OCI-LY3 (cell line): ENCODE results near the gene QKI.

Source experiments
- H2AFZ ChIP-seq: fragments of 200-600, 300-600 bp; shearing (Covaris generic); 2 replicates; pipeline ENCODE4 v1.6.0; 2014; ENCODE audit warnings: antibody characterized with exemption, low read depth, low read length
- H3K27ac ChIP-seq: fragments of 200-600, 300-600 bp; sonication (generic); 2 replicates; pipeline ENCODE4 v1.5.1; 2014; ENCODE audit warnings: mild to moderate bottlenecking, low read length, moderate library complexity, mixed read lengths
- H3K27me3 ChIP-seq: fragments of 200-600, 300-600 bp; sonication (generic); 2 replicates; pipeline ENCODE4 v1.6.1; 2014; ENCODE audit warnings: low read depth, low read length, mixed read lengths
- H3K36me3 ChIP-seq: fragments of 200-600, 300-600 bp; sonication (generic); replicated peaks from 2 replicates; pipeline ENCODE3; 2014; ENCODE audit warnings: low read depth, low read length, mixed read lengths
- H3K4me1 ChIP-seq: fragments of 300-600, 200-600 bp; sonication (generic); 2 replicates; pipeline ENCODE4 v1.6.1; 2014; ENCODE audit warnings: low read length, mixed read lengths
- H3K4me2 ChIP-seq: fragments of 200-600, 300-600 bp; sonication (generic); 2 replicates; pipeline ENCODE4 v1.6.1; 2014; ENCODE audit warnings: low read length, mixed read lengths
- H3K4me3 ChIP-seq: fragments of 300-600, 200-600 bp; sonication (generic); 2 replicates; pipeline ENCODE4 v1.5.1; 2014; ENCODE audit warnings: antibody characterized with exemption, mild to moderate bottlenecking, low read length, moderate library complexity
- H3K79me2 ChIP-seq: fragments of 300-600, 200-600 bp; shearing (Covaris generic); 2 replicates; pipeline ENCODE4 v1.6.1; 2014; ENCODE audit warnings: mild to moderate bottlenecking, low read length, mixed read lengths
- H3K9ac ChIP-seq: fragments of 300-600, 200-600 bp; shearing (Covaris generic); 2 replicates; pipeline ENCODE4 v1.6.0; 2014; ENCODE audit warnings: mild to moderate bottlenecking, low read length, moderate library complexity
- H3K9me3 ChIP-seq: fragments of 200-600, 300-600 bp; shearing (Covaris generic); 2 replicates; pipeline ENCODE4 v1.6.1; 2014; ENCODE audit warnings: low read length, mixed read lengths; ENCODE audit not compliant: insufficient read depth
- H4K20me1 ChIP-seq: fragments of 200-600, 300-600 bp; sonication (generic); 2 replicates; pipeline ENCODE4 v1.6.1; 2016; ENCODE audit warnings: low read length, mixed read lengths; ENCODE audit not compliant: insufficient read depth
- EZH2phosphoT487 ChIP-seq: fragments of 200-600 bp; shearing (Covaris generic); IDR thresholded peaks from 2 replicates; pipeline ENCODE4 v1.6.1; 2018; ENCODE audit warnings: antibody characterized with exemption, mixed run types, low read depth
- TF ChIP-seq, protein P1 (sequence below): fragments of 200-600, 300-600 bp; sonication (generic); IDR thresholded peaks from 2 replicates; pipeline ENCODE4 v1.5.1; 2014; ENCODE audit warnings: antibody characterized with exemption, low read length, low read depth

Gene QKI

DNA sequence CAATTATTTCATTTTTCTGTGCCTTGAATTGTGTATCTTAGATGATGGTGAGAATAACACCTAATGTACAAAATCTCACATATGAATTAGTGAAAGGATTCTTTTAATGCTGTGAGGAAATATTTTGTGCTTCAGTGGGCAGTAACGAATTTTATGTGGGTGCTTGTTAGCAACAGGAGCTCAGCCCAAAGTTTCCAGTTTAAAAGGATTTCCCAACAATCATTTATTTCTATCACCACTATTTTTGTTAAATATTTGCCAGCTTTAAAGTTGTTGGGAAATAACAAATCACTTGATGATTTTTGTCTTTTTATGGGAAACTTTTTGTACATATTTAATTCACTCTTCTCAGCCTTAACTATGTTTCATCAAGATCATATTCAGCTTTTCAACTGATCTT lies 111.8 kb downstream of the QKI start:
- Histone ChIP-seq H3K36me3 (no peaks in the 10 kb centered on the region), H3K9ac (no peak overlapping the region), H3K4me2 (no peak overlapping the region), H4K20me1 (peaks cover 87% of the 10 kb centered on the region), H3K27me3 (no peaks in the 10 kb centered on the region), H3K4me1 (peaks cover 11% of the 10 kb centered on the region), H3K27ac (no peak overlapping the region), H3K79me2 (peaks cover 92% of the 10 kb centered on the region), H2AFZ (no peak overlapping the region), H3K4me3 (no peak overlapping the region), H3K9me3 (no peaks in the 10 kb centered on the region)
- no peak for TF ChIP-seq EZH2phosphoT487
- TF ChIP-seq, protein P1, sequence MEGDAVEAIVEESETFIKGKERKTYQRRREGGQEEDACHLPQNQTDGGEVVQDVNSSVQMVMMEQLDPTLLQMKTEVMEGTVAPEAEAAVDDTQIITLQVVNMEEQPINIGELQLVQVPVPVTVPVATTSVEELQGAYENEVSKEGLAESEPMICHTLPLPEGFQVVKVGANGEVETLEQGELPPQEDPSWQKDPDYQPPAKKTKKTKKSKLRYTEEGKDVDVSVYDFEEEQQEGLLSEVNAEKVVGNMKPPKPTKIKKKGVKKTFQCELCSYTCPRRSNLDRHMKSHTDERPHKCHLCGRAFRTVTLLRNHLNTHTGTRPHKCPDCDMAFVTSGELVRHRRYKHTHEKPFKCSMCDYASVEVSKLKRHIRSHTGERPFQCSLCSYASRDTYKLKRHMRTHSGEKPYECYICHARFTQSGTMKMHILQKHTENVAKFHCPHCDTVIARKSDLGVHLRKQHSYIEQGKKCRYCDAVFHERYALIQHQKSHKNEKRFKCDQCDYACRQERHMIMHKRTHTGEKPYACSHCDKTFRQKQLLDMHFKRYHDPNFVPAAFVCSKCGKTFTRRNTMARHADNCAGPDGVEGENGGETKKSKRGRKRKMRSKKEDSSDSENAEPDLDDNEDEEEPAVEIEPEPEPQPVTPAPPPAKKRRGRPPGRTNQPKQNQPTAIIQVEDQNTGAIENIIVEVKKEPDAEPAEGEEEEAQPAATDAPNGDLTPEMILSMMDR = no peak

DNA sequence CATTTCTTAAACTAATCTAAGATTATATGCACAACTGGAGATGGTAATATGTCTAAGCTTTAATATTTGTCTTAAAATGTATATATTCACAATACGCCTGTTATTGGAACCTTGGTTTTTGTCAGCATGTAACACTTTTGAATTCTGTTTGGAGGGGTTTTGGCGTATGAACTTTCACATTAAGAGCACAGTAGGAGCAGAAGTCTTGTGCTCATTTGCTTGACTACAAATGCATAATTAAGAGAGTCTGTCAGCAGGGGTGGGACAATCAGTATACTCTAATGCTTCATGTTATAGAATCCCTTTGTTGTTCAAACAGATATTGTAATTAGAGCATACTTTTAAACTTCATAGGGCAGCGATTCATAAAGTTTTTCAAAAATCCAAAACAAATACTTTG lies 112.8 kb downstream of the QKI start:
- peaks cover 92% of the 10 kb centered on the region for H3K79me2 ChIP-seq
- H3K4me1 ChIP-seq = peaks cover 11% of the 10 kb centered on the region
- H3K27ac ChIP-seq = no peak overlapping the region
- H3K9ac ChIP-seq = no peak overlapping the region
- no peak overlapping the region for H2AFZ ChIP-seq
- peaks cover 88% of the 10 kb centered on the region for H4K20me1 ChIP-seq
- TF ChIP-seq, protein P1 = no peak
- TF ChIP-seq EZH2phosphoT487 = no peak
- H3K9me3 ChIP-seq = no peaks in the 10 kb centered on the region
- H3K4me3 ChIP-seq = no peak overlapping the region
- H3K4me2 ChIP-seq = no peak overlapping the region
- H3K27me3 ChIP-seq = no peaks in the 10 kb centered on the region
- no peaks in the 10 kb centered on the region for H3K36me3 ChIP-seq

DNA sequence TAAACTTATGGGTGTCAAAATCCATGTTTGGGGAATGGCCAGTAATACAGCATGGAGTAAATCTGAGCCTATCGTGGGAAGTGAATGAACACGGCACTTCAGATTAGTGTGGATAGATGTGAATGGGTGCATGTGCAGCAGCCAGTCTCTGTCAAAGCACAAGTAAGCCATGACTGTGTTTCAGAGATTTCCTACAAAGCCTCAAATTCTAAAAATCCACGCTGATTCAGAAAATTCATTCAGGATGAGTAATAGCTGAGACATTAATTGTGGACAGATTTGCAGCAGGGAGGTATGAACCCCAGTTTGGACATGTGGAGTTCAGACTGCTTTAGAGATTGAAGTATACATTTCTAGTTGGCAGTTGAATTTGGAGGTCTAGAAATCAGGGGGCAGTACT lies 115.1 kb downstream of the QKI start:
- peaks cover 89% of the 10 kb centered on the region for H4K20me1 ChIP-seq
- peaks cover 2% of the 10 kb centered on the region for H3K36me3 ChIP-seq
- no peaks in the 10 kb centered on the region for H3K9me3 ChIP-seq
- H3K9ac ChIP-seq = no peak overlapping the region
- H3K79me2 ChIP-seq = peaks cover 95% of the 10 kb centered on the region
- no peak overlapping the region for H3K4me3 ChIP-seq
- no peak for TF ChIP-seq EZH2phosphoT487
- TF ChIP-seq, protein P1 = no peak
- H2AFZ ChIP-seq = no peak overlapping the region
- no peaks in the 10 kb centered on the region for H3K27me3 ChIP-seq
- H3K4me1 ChIP-seq = 0 out of 2 replicates have a peak, but pooled peaks cover 4% of the 10 kb centered on the region
- no peak overlapping the region for H3K27ac ChIP-seq
- no peak overlapping the region for H3K4me2 ChIP-seq

DNA sequence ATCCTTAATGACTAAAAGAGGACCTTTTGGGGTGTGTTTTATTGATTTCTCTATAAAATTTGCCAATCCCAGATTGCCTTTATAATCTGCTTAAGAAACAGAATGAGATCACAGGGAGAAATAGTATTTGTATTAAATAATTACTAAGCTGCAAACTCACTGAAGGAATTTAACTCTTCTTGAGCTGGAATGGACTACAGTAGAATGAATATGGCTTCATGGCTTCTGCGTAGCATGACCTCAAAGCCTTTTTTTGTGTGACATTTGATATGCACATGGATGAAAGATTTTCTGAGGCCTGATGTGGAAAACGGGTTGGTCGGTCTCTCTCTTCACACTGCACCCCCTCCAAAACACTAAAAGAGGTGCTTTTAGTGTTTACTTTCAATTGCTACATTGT lies 115.9 kb downstream of the QKI start:
- peaks cover 6% of the 10 kb centered on the region for H3K36me3 ChIP-seq
- TF ChIP-seq, protein P1 = no peak
- no peak for TF ChIP-seq EZH2phosphoT487
- 0 out of 2 replicates have a peak, but pooled peaks cover 4% of the 10 kb centered on the region for H3K4me1 ChIP-seq
- no peak overlapping the region for H3K9ac ChIP-seq
- H3K4me3 ChIP-seq = no peak overlapping the region
- peaks cover 97% of the 10 kb centered on the region for H3K79me2 ChIP-seq
- no peak overlapping the region for H3K4me2 ChIP-seq
- H2AFZ ChIP-seq = no peak overlapping the region
- H3K27ac ChIP-seq = no peak overlapping the region
- H3K27me3 ChIP-seq = no peaks in the 10 kb centered on the region
- H4K20me1 ChIP-seq = peaks cover 92% of the 10 kb centered on the region
- H3K9me3 ChIP-seq = no peaks in the 10 kb centered on the region
